ENCODE data around the gene FOXN3. TPM values are rescaled to one million over a fixed set of nuclear protein-coding genes. Genes with fewer than 3 reads are reported as not detected.
"Not testable (repeated sequence)": the region's sequence is repeated elsewhere in the genome, so short reads cannot be mapped to it uniquely, and the experiment has no call there.

Gene FOXN3
- polyA plus RNA-seq, 1 experiment, result 46.5 TPM

DNA sequence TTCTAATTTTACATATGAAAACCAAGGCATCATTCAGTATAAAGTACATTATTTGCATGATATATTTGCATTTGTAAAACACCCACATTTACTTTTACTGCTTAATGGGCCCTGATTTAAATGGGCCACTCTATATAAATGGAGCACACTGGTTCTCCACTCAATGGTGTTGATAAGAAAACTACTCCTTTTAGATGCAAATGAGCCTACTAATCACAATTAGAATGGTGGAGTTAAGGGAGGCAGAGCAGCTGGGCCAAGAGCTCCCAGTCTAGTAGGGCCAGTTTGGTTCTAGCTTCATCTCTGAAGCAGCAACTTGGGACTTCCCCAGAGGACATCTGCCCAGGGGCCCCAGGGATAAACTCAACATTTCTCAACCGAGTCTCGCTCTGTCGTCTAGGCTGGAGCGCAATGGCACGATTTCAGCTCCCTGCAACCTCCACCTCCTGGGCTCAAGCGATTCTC is 120.7 kb downstream of the FOXN3 start:
- TF ChIP-seq, protein P1, sequence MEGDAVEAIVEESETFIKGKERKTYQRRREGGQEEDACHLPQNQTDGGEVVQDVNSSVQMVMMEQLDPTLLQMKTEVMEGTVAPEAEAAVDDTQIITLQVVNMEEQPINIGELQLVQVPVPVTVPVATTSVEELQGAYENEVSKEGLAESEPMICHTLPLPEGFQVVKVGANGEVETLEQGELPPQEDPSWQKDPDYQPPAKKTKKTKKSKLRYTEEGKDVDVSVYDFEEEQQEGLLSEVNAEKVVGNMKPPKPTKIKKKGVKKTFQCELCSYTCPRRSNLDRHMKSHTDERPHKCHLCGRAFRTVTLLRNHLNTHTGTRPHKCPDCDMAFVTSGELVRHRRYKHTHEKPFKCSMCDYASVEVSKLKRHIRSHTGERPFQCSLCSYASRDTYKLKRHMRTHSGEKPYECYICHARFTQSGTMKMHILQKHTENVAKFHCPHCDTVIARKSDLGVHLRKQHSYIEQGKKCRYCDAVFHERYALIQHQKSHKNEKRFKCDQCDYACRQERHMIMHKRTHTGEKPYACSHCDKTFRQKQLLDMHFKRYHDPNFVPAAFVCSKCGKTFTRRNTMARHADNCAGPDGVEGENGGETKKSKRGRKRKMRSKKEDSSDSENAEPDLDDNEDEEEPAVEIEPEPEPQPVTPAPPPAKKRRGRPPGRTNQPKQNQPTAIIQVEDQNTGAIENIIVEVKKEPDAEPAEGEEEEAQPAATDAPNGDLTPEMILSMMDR (IDR thresholded peaks at IDR 0.05; ENCODE audit: low read depth, low read length), result no peak
- ChIA-PET POLR2A (no interaction called here), CTCF (no interaction called here)
- H3K4me3 ChIP-seq (ENCODE audit: low read depth, low read length), result no peak overlapping the region
- DNase-seq (ENCODE audit: low read depth, low spot score), result no peak
- no peak overlapping the region for H3K27ac ChIP-seq (ENCODE audit: low read depth, low read length)
- H3K27me3 ChIP-seq (ENCODE audit: control insufficient read depth, insufficient read depth, low read length), result no peaks in the 10 kb centered on the region
- H3K9me3 ChIP-seq (ENCODE audit: control insufficient read depth, insufficient read depth, low read length), result no peaks in the 10 kb centered on the region

DNA sequence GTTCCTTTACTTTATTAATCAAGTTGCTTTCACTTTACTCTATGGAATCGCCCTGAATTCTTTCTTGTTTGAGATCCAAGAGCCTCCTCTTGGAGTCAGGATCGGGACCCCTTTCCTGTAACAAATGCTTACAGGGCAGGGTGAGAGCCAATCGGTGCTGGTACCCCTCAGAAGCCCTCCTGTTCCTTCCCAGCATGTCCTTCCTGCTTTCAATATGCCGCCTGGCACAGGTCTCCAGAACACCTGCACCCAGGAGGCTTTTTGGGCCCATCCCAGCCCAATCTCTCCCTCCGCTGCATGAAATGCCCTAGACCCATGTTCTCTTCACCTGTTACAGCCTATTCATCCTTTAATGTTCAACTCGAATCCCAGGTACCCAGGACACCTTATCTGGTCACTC is 122.2 kb downstream of the FOXN3 start:
- no peaks in the 10 kb centered on the region for H3K9me3 ChIP-seq (ENCODE audit: control insufficient read depth, insufficient read depth, low read length)
- no peak overlapping the region for H3K27ac ChIP-seq (ENCODE audit: low read depth, low read length)
- CTCF ChIA-PET, result no interaction called here
- POLR2A ChIA-PET, result no interaction called here
- TF ChIP-seq, protein P1 (IDR thresholded peaks at IDR 0.05; ENCODE audit: low read depth, low read length), result no peak
- H3K27me3 ChIP-seq (ENCODE audit: control insufficient read depth, insufficient read depth, low read length), result no peaks in the 10 kb centered on the region
- DNase-seq (ENCODE audit: low read depth, low spot score), result no peak
- no peak overlapping the region for H3K4me3 ChIP-seq (ENCODE audit: low read depth, low read length)

- POLR2A ChIA-PET; H3K4me3 ChIP-seq (ENCODE audit: low read depth, low read length); H3K27ac ChIP-seq (ENCODE audit: low read depth, low read length); H3K9me3 ChIP-seq (ENCODE audit: control insufficient read depth, insufficient read depth, low read length); DNase-seq (ENCODE audit: low read depth, low spot score); H3K27me3 ChIP-seq (ENCODE audit: control insufficient read depth, insufficient read depth, low read length); CTCF ChIA-PET: not testable (repeated sequence)
Observed at GRCh38 chr14:89294469-89294868, 122.6 kb downstream of the FOXN3 start.

- no peaks in the 10 kb centered on the region for H3K9me3 ChIP-seq (ENCODE audit: control insufficient read depth, insufficient read depth, low read length)
- TF ChIP-seq, protein P1 (IDR thresholded peaks at IDR 0.05; ENCODE audit: low read depth, low read length), result no peak
- no peak overlapping the region for H3K4me3 ChIP-seq (ENCODE audit: low read depth, low read length)
- no peaks in the 10 kb centered on the region for H3K27me3 ChIP-seq (ENCODE audit: control insufficient read depth, insufficient read depth, low read length)
- DNase-seq (ENCODE audit: low read depth, low spot score), result no peak
- H3K27ac ChIP-seq (ENCODE audit: low read depth, low read length), result no peak overlapping the region
- ChIA-PET POLR2A (no interaction called here), CTCF (no interaction called here)
Observed at GRCh38 chr14:89294060-89294459, 123.0 kb downstream of the FOXN3 start.

GRCh38 chr14:89293314-89293916 is 123.6 kb downstream of the FOXN3 start:
- Histone ChIP-seq H3K27ac (ENCODE audit: low read depth, low read length) (no peak overlapping the region), H3K9me3 (ENCODE audit: control insufficient read depth, insufficient read depth, low read length) (no peaks in the 10 kb centered on the region), H3K4me3 (ENCODE audit: low read depth, low read length) (no peak overlapping the region), H3K27me3 (ENCODE audit: control insufficient read depth, insufficient read depth, low read length) (no peaks in the 10 kb centered on the region)
- ChIA-PET CTCF (no interaction called here), POLR2A (no interaction called here)
- TF ChIP-seq, protein P1 (IDR thresholded peaks at IDR 0.05; ENCODE audit: low read depth, low read length), result no peak
- no peak for DNase-seq (ENCODE audit: low read depth, low spot score)
